Subcutaneous abdominal adipose tissue (tissue), 5 donors: ENCODE results near the gene NUBPL.
"Not testable (repeated sequence)": the region's sequence is repeated elsewhere in the genome, so short reads cannot be mapped to it uniquely, and the experiment has no call there.

Experiments
- H3K27ac ChIP-seq: one replicate; pipeline ENCODE4 v1.7.0; 2013; ENCODE audit warnings: low read depth, mild to moderate bottlenecking, inconsistent platforms, low read length, moderate library complexity
- H3K27me3 ChIP-seq, 5 donors: one replicate each; pipeline ENCODE4 v1.7.0; 2013; ENCODE audit warnings: low read length in 5 of 5, inconsistent platforms in 1 of 5; ENCODE audit not compliant: control insufficient read depth in 5 of 5, insufficient read depth in 4 of 5
- H3K36me3 ChIP-seq, 5 donors: one replicate each; pipeline ENCODE4 v1.7.0; 2013; ENCODE audit warnings: low read length in 5 of 5; ENCODE audit not compliant: control insufficient read depth in 5 of 5, insufficient read depth in 5 of 5
- H3K4me1 ChIP-seq, 5 donors: one replicate each; pipeline ENCODE4 v1.7.0; 2013; ENCODE audit warnings: low read length in 5 of 5, mild to moderate bottlenecking in 3 of 5, moderate library complexity in 1 of 5; ENCODE audit not compliant: control insufficient read depth in 5 of 5, insufficient read depth in 5 of 5
- H3K4me3 ChIP-seq, 5 donors: one replicate each; pipeline ENCODE4 v1.7.0; 2013; ENCODE audit warnings: low read length in 5 of 5, low read depth in 1 of 5
- H3K9ac ChIP-seq, 5 donors: one replicate each; pipeline ENCODE4 v1.7.0; 2013; ENCODE audit warnings: low read length in 5 of 5, mild to moderate bottlenecking in 4 of 5, moderate library complexity in 3 of 5
- H3K9me3 ChIP-seq, 5 donors: one replicate each; pipeline ENCODE4 v1.7.0; 2013; ENCODE audit warnings: low read length in 5 of 5; ENCODE audit not compliant: control insufficient read depth in 5 of 5
- donor health status: healthy.
- donor health status: healthy.
- donor health status: healthy.
- donor health status: healthy.
- donor health status: healthy.

Gene NUBPL

GRCh38 chr14:31751047-31751446 is 189.8 kb downstream of the NUBPL start:
- not testable (repeated sequence) for H3K27ac ChIP-seq, H3K27me3 ChIP-seq
- peaks cover 0 to 23% (median 17%) of the 10 kb centered on the region in 5 donors for H3K9me3 ChIP-seq

GRCh38 chr14:31752867-31753661 is 191.9 kb downstream of the NUBPL start:
- Histone ChIP-seq H3K27ac (no peak overlapping the region), H3K36me3 (no peaks in the 10 kb centered on the region), H3K27me3 (no peaks in the 10 kb centered on the region), H3K4me3 (no peak overlapping the region), H3K4me1 (no peaks in the 10 kb centered on the region), H3K9me3 (peaks cover 0 to 12% (median 9%) of the 10 kb centered on the region in 5 donors), H3K9ac (no peak overlapping the region)

More at GRCh38 chr14:31751047-31751446, 189.8 kb downstream of the NUBPL start:
- H3K4me3 ChIP-seq, H3K36me3 ChIP-seq, H3K4me1 ChIP-seq, H3K9ac ChIP-seq: not testable (repeated sequence)

- H3K4me3 ChIP-seq: no peak overlapping the region
- H3K27ac ChIP-seq: no peak overlapping the region
- H3K27me3 ChIP-seq: no peaks in the 10 kb centered on the region
- no peaks in the 10 kb centered on the region for H3K4me1 ChIP-seq
- H3K36me3 ChIP-seq: no peaks in the 10 kb centered on the region
- no peak overlapping the region for H3K9ac ChIP-seq
- no peaks in the 10 kb centered on the region for H3K9me3 ChIP-seq
Observed at GRCh38 chr14:31758941-31759340, 197.7 kb downstream of the NUBPL start.

- no peaks in the 10 kb centered on the region for H3K9me3 ChIP-seq
- H3K27me3 ChIP-seq: no peaks in the 10 kb centered on the region
- H3K27ac ChIP-seq: no peak overlapping the region
- H3K4me1 ChIP-seq: no peaks in the 10 kb centered on the region
- H3K36me3 ChIP-seq: no peaks in the 10 kb centered on the region
- H3K9ac ChIP-seq: no peak overlapping the region
- no peak overlapping the region for H3K4me3 ChIP-seq
Observed at GRCh38 chr14:31760277-31760676, 199.1 kb downstream of the NUBPL start.

GRCh38 chr14:31761325-31761724 is 200.1 kb downstream of the NUBPL start:
- no peak overlapping the region for H3K27ac ChIP-seq
- H3K9ac ChIP-seq: no peak overlapping the region
- H3K27me3 ChIP-seq: no peaks in the 10 kb centered on the region
- no peak overlapping the region for H3K4me3 ChIP-seq
- H3K36me3 ChIP-seq: no peaks in the 10 kb centered on the region
- H3K9me3 ChIP-seq: no peaks in the 10 kb centered on the region
- H3K4me1 ChIP-seq: no peaks in the 10 kb centered on the region

- no peaks in the 10 kb centered on the region for H3K4me1 ChIP-seq
- no peaks in the 10 kb centered on the region for H3K36me3 ChIP-seq
- no peaks in the 10 kb centered on the region for H3K27me3 ChIP-seq
- no peak overlapping the region for H3K4me3 ChIP-seq
- H3K9ac ChIP-seq: no peak overlapping the region
- no peak overlapping the region for H3K27ac ChIP-seq
- no peaks in the 10 kb centered on the region for H3K9me3 ChIP-seq
Observed at GRCh38 chr14:31763041-31763440, 201.8 kb downstream of the NUBPL start.

GRCh38 chr14:31766315-31766892 is 205.2 kb downstream of the NUBPL start:
- Histone ChIP-seq H3K4me3 (no peak overlapping the region), H3K9me3 (no peaks in the 10 kb centered on the region), H3K27ac (no peak overlapping the region), H3K4me1 (peaks cover 0 to 6% (median 0%) of the 10 kb centered on the region in 5 donors), H3K27me3 (no peaks in the 10 kb centered on the region), H3K9ac (no peak overlapping the region), H3K36me3 (no peaks in the 10 kb centered on the region)

GRCh38 chr14:31768355-31768754 is 207.2 kb downstream of the NUBPL start:
- Histone ChIP-seq H3K9me3 (no peaks in the 10 kb centered on the region), H3K36me3 (no peaks in the 10 kb centered on the region), H3K4me3 (no peak overlapping the region), H3K27me3 (no peaks in the 10 kb centered on the region), H3K4me1 (peaks cover 0 to 6% (median 0%) of the 10 kb centered on the region in 5 donors), H3K27ac (no peak overlapping the region), H3K9ac (no peak overlapping the region)

GRCh38 chr14:31770271-31770670 is 209.1 kb downstream of the NUBPL start:
- Histone ChIP-seq H3K4me3 (no peak overlapping the region), H3K9me3 (no peaks in the 10 kb centered on the region), H3K4me1 (peaks cover 0 to 6% (median 0%) of the 10 kb centered on the region in 5 donors), H3K27me3 (no peaks in the 10 kb centered on the region), H3K27ac (no peak overlapping the region), H3K9ac (no peak overlapping the region), H3K36me3 (no peaks in the 10 kb centered on the region)

- H3K9me3 ChIP-seq: no peaks in the 10 kb centered on the region
- H3K27ac ChIP-seq: no peak overlapping the region
- H3K4me1 ChIP-seq: peaks cover 0 to 6% (median 0%) of the 10 kb centered on the region in 5 donors
- no peaks in the 10 kb centered on the region for H3K27me3 ChIP-seq
- no peak overlapping the region for H3K4me3 ChIP-seq
- peaks cover 0 to 4% (median 0%) of the 10 kb centered on the region in 5 donors for H3K36me3 ChIP-seq
- H3K9ac ChIP-seq: no peak overlapping the region
Observed at GRCh38 chr14:31774567-31774966, 213.4 kb downstream of the NUBPL start.
